Keratinocyte (primary cell): ENCODE results near the gene ZNF511. TPM values are rescaled to one million over a fixed set of nuclear protein-coding genes. Genes with fewer than 3 reads are reported as not detected.

Source experiments
- DNase-seq: peaks from one replicate; pipeline ENCODE4 v3.0.0-alpha.2; 2011; ENCODE audit warnings: low read depth, missing footprints, low spot score
- FAIRE-seq: peaks from 2 replicates; lab custom pipeline; 2011; peaks lifted over from hg19 to GRCh38; lab: Jason Lieb, UNC
- H2AFZ ChIP-seq: 2 replicates; pipeline ENCODE4 v1.6.0; 2012; ENCODE audit warnings: low read length, control low read depth, inconsistent platforms; ENCODE audit not compliant: control insufficient read depth
- H3K27ac ChIP-seq: 2 replicates; pipeline ENCODE4 v1.5.1; 2011; ENCODE audit warnings: low read length; ENCODE audit not compliant: control insufficient read depth, insufficient read depth
- H3K27me3 ChIP-seq: 3 replicates; pipeline ENCODE4 v1.6.0; 2011; ENCODE audit warnings: low read length; ENCODE audit not compliant: control insufficient read depth, insufficient read depth; ENCODE audit errors: extremely low read depth
- H3K36me3 ChIP-seq, 2 experiments: 2 replicates in 1 of 2; 3 replicates in 1 of 2; pipeline ENCODE4 v1.5.1; 2011; ENCODE audit warnings: low read length in 2 of 2, mild to moderate bottlenecking in 1 of 2; ENCODE audit not compliant: control insufficient read depth in 2 of 2, insufficient read depth in 2 of 2; ENCODE audit errors: extremely low read depth in 1 of 2
- H3K4me1 ChIP-seq: 3 replicates; pipeline ENCODE4 v1.5.1; 2011; ENCODE audit warnings: low read length; ENCODE audit not compliant: control insufficient read depth, insufficient read depth; ENCODE audit errors: extremely low read depth
- H3K4me2 ChIP-seq: 3 replicates; pipeline ENCODE4 v1.6.0; 2011; ENCODE audit warnings: low read depth, low read length; ENCODE audit not compliant: control insufficient read depth, insufficient read depth; ENCODE audit errors: extremely low read depth
- H3K4me3 ChIP-seq, 3 experiments: fragments of 200-600 bp in 1 of 3; sonication (generic) in 1 of 3; 2 replicates in 2 of 3; 3 replicates in 1 of 3; pipeline ENCODE4 v1.5.1; 2011 to 2016; ENCODE audit warnings: low read length in 3 of 3, mild to moderate bottlenecking in 3 of 3, control low read depth in 2 of 3, inconsistent platforms in 1 of 3, low read depth in 1 of 3, mixed read lengths in 1 of 3, mixed run types in 1 of 3, moderate library complexity in 1 of 3; ENCODE audit not compliant: control insufficient read depth in 2 of 3, insufficient read depth in 2 of 3; ENCODE audit errors: extremely low read depth in 1 of 3
- H3K79me2 ChIP-seq: 2 replicates; pipeline ENCODE4 v1.6.0; 2012; ENCODE audit warnings: low read length; ENCODE audit not compliant: control insufficient read depth, insufficient read depth
- H3K9ac ChIP-seq: 3 replicates; pipeline ENCODE4 v1.6.0; 2011; ENCODE audit warnings: low read length; ENCODE audit not compliant: control insufficient read depth, insufficient read depth; ENCODE audit errors: extremely low read depth
- H3K9me1 ChIP-seq: 3 replicates; pipeline ENCODE4 v1.6.0; 2011; ENCODE audit warnings: low read length; ENCODE audit not compliant: control insufficient read depth, insufficient read depth; ENCODE audit errors: extremely low read depth
- H3K9me3 ChIP-seq: 2 replicates; pipeline ENCODE4 v1.5.1; 2012; ENCODE audit warnings: low read depth, low read length; ENCODE audit not compliant: control insufficient read depth
- H4K20me1 ChIP-seq: 3 replicates; pipeline ENCODE4 v1.6.0; 2011; ENCODE audit warnings: low read length; ENCODE audit not compliant: control insufficient read depth, insufficient read depth; ENCODE audit errors: extremely low read depth
- EZH2 ChIP-seq: IDR thresholded peaks from one replicate; pipeline ENCODE4 v1.6.1; 2012; ENCODE audit warnings: inconsistent platforms, mild to moderate bottlenecking, low read length, moderate library complexity
- dilution Hi-C: fragments of 300-500 bp; cut with MboI; formaldehyde crosslinking; loops from one replicate; pipeline ENCODE4 v1.7.0; 2020; ENCODE audit warnings: low sequenced_read_pairs; ENCODE audit not compliant: extremely low pct_ligation_motif_present
- polyA plus RNA-seq, 5 experiments: library from polyadenylated mRNA; depleted of rRNA in 3 of 5; stranded (reverse) in 3 of 5; stranded (forward) in 1 of 5; unstranded in 1 of 5; fragments of >200 nt; gene quantifications; 1 replicate in 1 of 5; 2 replicates in 3 of 5; 3 replicates in 1 of 5; pipeline versions ENCODE4 v1.2.1 to v1.2.3, GENCODE V29; 2011 to 2012; ENCODE audit warnings: missing spikeins in 2 of 5, low read depth in 1 of 5, low replicate concordance in 1 of 5
- TF ChIP-seq, protein P1 (sequence below), 3 experiments: IDR thresholded peaks in 1 of 3; conservative IDR thresholded peaks in 1 of 3; optimal IDR thresholded peaks in 1 of 3; 2 replicates in 2 of 3; 3 replicates in 1 of 3; pipeline versions ENCODE3 to v1.5.1; 2011; ENCODE audit warnings: low read length in 3 of 3, mild to moderate bottlenecking in 3 of 3, moderate library complexity in 2 of 3, control low read depth in 1 of 3, inconsistent platforms in 1 of 3; ENCODE audit not compliant: insufficient read depth in 2 of 3; ENCODE audit errors: extremely low read depth in 1 of 3

The ZNF511 gene
- polyA plus RNA-seq, 1 donor (not counting 4 experiments of a cell fraction or from before 2014, with no cell fraction given), result 20.2 TPM

DNA sequence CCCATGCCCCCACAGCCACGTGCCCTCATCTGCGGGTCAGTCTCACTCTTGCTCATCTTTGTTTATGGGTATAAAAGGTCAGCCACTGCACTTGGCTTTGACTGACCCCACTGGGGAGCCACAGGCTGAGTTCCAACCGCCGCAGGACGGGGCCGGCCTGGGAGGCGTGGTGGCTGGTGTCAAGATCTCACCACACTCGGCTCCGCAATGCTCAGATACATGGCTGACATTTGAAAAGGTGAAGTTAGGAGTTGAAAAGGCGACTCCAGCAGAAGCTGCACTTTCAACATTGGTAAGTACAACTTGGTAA is 14.9 kb upstream of the ZNF511 start:
- peaks cover 28 to 40% of the 10 kb centered on the region in 2 experiments for H3K36me3 ChIP-seq
- dilution Hi-C loops, result no loop called here

DNA sequence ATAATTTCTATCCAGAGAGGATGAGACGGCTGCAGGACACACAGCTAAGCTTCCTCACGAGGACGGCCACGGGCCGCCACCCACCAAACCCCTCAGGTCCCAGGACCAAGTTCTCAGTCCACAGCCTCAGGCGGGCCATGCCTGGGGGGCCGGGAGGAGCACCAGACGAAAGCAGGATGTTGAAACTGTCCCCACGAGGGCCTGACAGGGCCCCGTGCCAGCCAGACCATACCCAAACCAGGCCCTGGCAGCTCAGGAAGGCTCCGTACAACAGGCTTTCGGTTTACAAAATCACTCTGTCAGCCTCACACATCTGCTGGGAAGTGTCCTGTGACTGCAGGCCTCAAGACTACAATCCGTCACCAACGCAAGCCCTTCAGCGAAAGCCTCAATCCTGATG is 14.5 kb upstream of the ZNF511 start:
- H3K79me2 ChIP-seq, result no peaks in the 10 kb centered on the region
- H3K4me2 ChIP-seq, result no peak overlapping the region
- no peak overlapping the region for H3K27ac ChIP-seq
- no peak overlapping the region for H3K9ac ChIP-seq
- dilution Hi-C loops, result no loop called here
- peaks cover 2% of the 10 kb centered on the region for H3K9me1 ChIP-seq
- H3K9me3 ChIP-seq, result no peaks in the 10 kb centered on the region
- no peak overlapping the region for H3K4me3 ChIP-seq
- no peak for DNase-seq
- no peaks in the 10 kb centered on the region for H4K20me1 ChIP-seq
- H3K4me1 ChIP-seq, result peaks cover 16% of the 10 kb centered on the region
- no peak for FAIRE-seq
- peaks cover 27 to 39% of the 10 kb centered on the region in 2 experiments for H3K36me3 ChIP-seq
- no peaks in the 10 kb centered on the region for H3K27me3 ChIP-seq
- no peak overlapping the region for H2AFZ ChIP-seq
- TF ChIP-seq EZH2, result no peak

More for the DNA sequence above, 14.9 kb upstream of the ZNF511 start:
- Histone ChIP-seq H3K9ac (no peak overlapping the region), H3K4me1 (peaks cover 16% of the 10 kb centered on the region), H3K79me2 (no peaks in the 10 kb centered on the region), H3K27me3 (no peaks in the 10 kb centered on the region), H3K9me3 (no peaks in the 10 kb centered on the region), H3K27ac (peak overlapping the region; percentile 10), H3K4me3 (no peak overlapping the region), H2AFZ (no peak overlapping the region), H3K9me1 (peaks cover 2% of the 10 kb centered on the region), H3K4me2 (no peak overlapping the region), H4K20me1 (no peaks in the 10 kb centered on the region)
- TF ChIP-seq, protein P1, sequence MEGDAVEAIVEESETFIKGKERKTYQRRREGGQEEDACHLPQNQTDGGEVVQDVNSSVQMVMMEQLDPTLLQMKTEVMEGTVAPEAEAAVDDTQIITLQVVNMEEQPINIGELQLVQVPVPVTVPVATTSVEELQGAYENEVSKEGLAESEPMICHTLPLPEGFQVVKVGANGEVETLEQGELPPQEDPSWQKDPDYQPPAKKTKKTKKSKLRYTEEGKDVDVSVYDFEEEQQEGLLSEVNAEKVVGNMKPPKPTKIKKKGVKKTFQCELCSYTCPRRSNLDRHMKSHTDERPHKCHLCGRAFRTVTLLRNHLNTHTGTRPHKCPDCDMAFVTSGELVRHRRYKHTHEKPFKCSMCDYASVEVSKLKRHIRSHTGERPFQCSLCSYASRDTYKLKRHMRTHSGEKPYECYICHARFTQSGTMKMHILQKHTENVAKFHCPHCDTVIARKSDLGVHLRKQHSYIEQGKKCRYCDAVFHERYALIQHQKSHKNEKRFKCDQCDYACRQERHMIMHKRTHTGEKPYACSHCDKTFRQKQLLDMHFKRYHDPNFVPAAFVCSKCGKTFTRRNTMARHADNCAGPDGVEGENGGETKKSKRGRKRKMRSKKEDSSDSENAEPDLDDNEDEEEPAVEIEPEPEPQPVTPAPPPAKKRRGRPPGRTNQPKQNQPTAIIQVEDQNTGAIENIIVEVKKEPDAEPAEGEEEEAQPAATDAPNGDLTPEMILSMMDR (optimal IDR thresholded peaks at IDR 0.05 in 1 of 3, IDR thresholded peaks at IDR 0.05 in 1 of 3, conservative IDR thresholded peaks at IDR 0.05 in 1 of 3; ENCODE audit: extremely low read depth in 1 of 3, insufficient read depth in 2 of 3, low read length in 3 of 3), result no peak
- TF ChIP-seq EZH2, result no peak
- no peak for FAIRE-seq
- no peak for DNase-seq
